GM19238 (cell line): ENCODE results near the gene CDC42BPA.
"Not testable (repeated sequence)": the region's sequence is repeated elsewhere in the genome, so short reads cannot be mapped to it uniquely, and the experiment has no call there.

Experiments used
- DNase-seq: peaks from one replicate; pipeline ENCODE4 v3.0.0; 2011; ENCODE audit warnings: low spot score; ENCODE audit not compliant: insufficient read length

CDC42BPA gene

GRCh38 chr1:227318016-227318852, at the start of gene CDC42BPA:
CDC42BPA (minus strand) TSS chr1:227318492; CDS start chr1:227317182, 1,310 bp downstream.
- peak; percentile 27 for DNase-seq

- no peak for DNase-seq
Observed at GRCh38 chr1:227368009-227368408, 49.7 kb upstream of the CDC42BPA start.

GRCh38 chr1:227365473-227366431, 47.5 kb upstream of the CDC42BPA start:
- no peak for DNase-seq

- DNase-seq = no peak
Observed at GRCh38 chr1:227364657-227365056, 46.4 kb upstream of the CDC42BPA start.

- no peak for DNase-seq
Observed at GRCh38 chr1:227363825-227364224, 45.5 kb upstream of the CDC42BPA start.

- DNase-seq = no peak
Observed at GRCh38 chr1:227362039-227362438, 43.7 kb upstream of the CDC42BPA start.

GRCh38 chr1:227357927-227358302, 39.6 kb upstream of the CDC42BPA start:
- DNase-seq = no peak

GRCh38 chr1:227357171-227357926, 39.1 kb upstream of the CDC42BPA start:
- DNase-seq = no peak

- DNase-seq = no peak
Observed at GRCh38 chr1:227356620-227357146, 38.4 kb upstream of the CDC42BPA start.

- no peak for DNase-seq
Observed at GRCh38 chr1:227355542-227356245, 37.4 kb upstream of the CDC42BPA start.

- DNase-seq = no peak
Observed at GRCh38 chr1:227353186-227353585, 34.9 kb upstream of the CDC42BPA start.

GRCh38 chr1:227352164-227352563, 33.9 kb upstream of the CDC42BPA start:
- DNase-seq = not testable (repeated sequence)

GRCh38 chr1:227351443-227351842, 33.2 kb upstream of the CDC42BPA start:
- DNase-seq = no peak

- no peak for DNase-seq
Observed at GRCh38 chr1:227349967-227350366, 31.7 kb upstream of the CDC42BPA start.

- DNase-seq = no peak
Observed at GRCh38 chr1:227343727-227344551, 25.6 kb upstream of the CDC42BPA start.

GRCh38 chr1:227343206-227343605, 24.9 kb upstream of the CDC42BPA start:
- DNase-seq = no peak

- DNase-seq = no peak
Observed at GRCh38 chr1:227342075-227342829, 24.0 kb upstream of the CDC42BPA start.

GRCh38 chr1:227336136-227336535, 17.8 kb upstream of the CDC42BPA start:
- DNase-seq = not testable (repeated sequence)
